ENCODE data around the gene ACTA2.

The ACTA2 gene

DNA sequence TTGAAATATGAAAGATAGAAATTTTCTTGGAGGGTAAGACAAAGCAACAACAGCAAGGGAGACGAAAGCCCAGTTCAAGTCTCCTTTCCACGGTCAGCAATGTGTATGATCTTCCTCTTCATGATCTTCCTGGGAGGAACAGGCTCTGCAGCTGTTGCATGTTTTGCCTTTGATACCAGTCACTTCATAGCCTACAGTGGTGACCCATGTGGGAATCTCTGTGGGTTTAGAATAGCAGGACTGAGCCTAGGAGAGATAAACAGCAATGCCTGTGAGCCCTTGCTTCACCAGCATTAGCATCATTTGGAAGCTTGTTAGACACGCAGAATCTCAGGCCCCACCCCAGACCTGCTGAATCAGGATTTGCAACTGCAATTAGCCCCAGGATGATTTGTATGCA lies 40.7 kb downstream of the ACTA2 start:
- Histone ChIP-seq H3K9ac (ENCODE audit: low read length) (no peak overlapping the region), H3K4me3 (ENCODE audit: low read length) (no peak overlapping the region), H3K9me3 (ENCODE audit: control insufficient read depth, low read length) (no peaks in the 10 kb centered on the region), H3K4me1 (ENCODE audit: control insufficient read depth, insufficient read depth, low read length) (no peaks in the 10 kb centered on the region), H3K27me3 (ENCODE audit: control insufficient read depth, insufficient read depth, low read length) (no peaks in the 10 kb centered on the region), H3K36me3 (ENCODE audit: control insufficient read depth, insufficient read depth, low read length) (no peaks in the 10 kb centered on the region)

DNA sequence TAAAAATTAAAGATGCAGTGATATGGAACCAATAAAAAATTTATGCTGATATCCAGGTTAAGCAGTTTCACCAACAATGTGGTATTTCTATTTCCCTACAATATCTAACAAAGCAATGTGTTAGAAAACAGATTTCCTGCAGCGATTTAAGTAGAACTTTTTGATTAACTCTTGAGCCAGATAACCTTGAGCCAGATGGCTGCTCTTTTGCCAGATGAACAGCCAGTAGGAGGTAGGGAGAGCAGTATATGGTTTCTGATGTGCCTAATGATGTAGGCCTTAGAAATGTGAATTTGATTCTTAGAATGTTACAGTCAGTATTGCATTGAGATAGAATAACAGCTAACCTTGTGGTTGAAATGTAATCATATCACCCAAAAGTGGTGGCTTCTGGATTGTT lies 41.5 kb downstream of the ACTA2 start:
- Histone ChIP-seq H3K27me3 (ENCODE audit: control insufficient read depth, insufficient read depth, low read length) (no peaks in the 10 kb centered on the region), H3K4me1 (ENCODE audit: control insufficient read depth, insufficient read depth, low read length) (no peaks in the 10 kb centered on the region), H3K4me3 (ENCODE audit: low read length) (no peak overlapping the region), H3K9me3 (ENCODE audit: control insufficient read depth, low read length) (no peaks in the 10 kb centered on the region), H3K9ac (ENCODE audit: low read length) (no peak overlapping the region), H3K36me3 (ENCODE audit: control insufficient read depth, insufficient read depth, low read length) (no peaks in the 10 kb centered on the region)

DNA sequence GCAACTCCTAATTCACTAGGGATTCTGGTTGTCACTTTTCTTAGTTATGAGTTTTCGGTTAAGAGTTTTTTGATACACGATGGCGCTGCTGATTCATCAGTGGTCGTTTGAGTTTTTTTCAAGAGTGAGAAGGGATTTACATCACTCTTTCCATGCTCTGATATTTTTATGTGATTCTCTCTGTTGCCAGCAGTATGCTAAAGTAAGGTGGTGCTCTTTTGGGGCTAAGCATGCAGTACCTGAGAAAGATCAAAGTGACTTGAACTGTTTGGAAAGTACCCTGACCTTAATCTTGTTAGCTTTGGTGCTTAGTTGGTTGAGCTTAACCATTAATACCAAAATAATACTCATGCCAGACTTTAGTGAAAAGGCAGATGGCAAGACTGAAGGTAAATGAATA lies 44.4 kb downstream of the ACTA2 start:
- Histone ChIP-seq H3K36me3 (ENCODE audit: control insufficient read depth, insufficient read depth, low read length) (no peaks in the 10 kb centered on the region), H3K4me3 (ENCODE audit: low read length) (no peak overlapping the region), H3K27me3 (ENCODE audit: control insufficient read depth, insufficient read depth, low read length) (no peaks in the 10 kb centered on the region), H3K4me1 (ENCODE audit: control insufficient read depth, insufficient read depth, low read length) (no peaks in the 10 kb centered on the region), H3K9ac (ENCODE audit: low read length) (no peak overlapping the region), H3K9me3 (ENCODE audit: control insufficient read depth, low read length) (no peaks in the 10 kb centered on the region)

DNA sequence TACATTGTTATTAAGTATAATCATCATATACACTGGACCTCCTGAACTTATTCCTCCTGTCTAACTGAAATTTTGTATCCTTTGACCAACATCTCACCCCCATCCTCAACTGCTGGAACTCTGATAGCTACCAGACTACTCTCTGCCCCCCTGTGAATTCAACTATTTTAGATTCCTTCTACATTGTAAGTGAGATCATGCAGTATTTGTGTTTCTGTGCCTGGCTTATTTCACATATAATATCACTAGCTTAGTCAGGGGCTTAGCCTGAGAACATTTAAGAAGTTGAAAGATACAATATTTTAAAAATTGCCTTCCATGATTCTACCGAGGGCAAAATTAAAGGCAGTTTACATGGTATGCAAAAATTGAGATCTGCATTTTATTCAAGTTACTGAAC lies 45.7 kb downstream of the ACTA2 start:
- no peak overlapping the region for H3K9ac ChIP-seq (ENCODE audit: low read length)
- no peaks in the 10 kb centered on the region for H3K27me3 ChIP-seq (ENCODE audit: control insufficient read depth, insufficient read depth, low read length)
- H3K9me3 ChIP-seq (ENCODE audit: control insufficient read depth, low read length), result no peaks in the 10 kb centered on the region
- no peaks in the 10 kb centered on the region for H3K4me1 ChIP-seq (ENCODE audit: control insufficient read depth, insufficient read depth, low read length)
- H3K4me3 ChIP-seq (ENCODE audit: low read length), result no peak overlapping the region
- H3K36me3 ChIP-seq (ENCODE audit: control insufficient read depth, insufficient read depth, low read length), result no peaks in the 10 kb centered on the region

DNA sequence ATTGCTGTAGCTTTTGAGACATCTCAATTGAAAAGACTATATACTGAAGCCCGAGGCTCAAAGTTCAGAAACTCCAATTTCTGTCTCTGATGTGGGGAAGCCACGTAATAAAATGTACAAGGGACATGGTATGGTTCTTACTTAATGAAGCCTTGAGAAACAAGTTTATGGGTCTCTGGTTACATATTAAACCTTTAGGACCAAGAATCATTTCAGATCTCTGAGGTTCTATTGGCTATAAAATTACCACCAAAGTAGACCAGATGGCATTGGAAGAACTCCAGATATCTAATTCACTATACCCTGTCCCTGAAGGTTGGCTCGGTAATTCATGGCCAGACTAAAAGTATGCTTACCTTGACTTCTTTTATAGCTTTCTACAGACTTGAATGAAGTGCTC lies 48.9 kb downstream of the ACTA2 start:
- Histone ChIP-seq H3K9ac (ENCODE audit: low read length) (no peak overlapping the region), H3K4me1 (ENCODE audit: control insufficient read depth, insufficient read depth, low read length) (peaks cover 3% of the 10 kb centered on the region), H3K36me3 (ENCODE audit: control insufficient read depth, insufficient read depth, low read length) (no peaks in the 10 kb centered on the region), H3K27me3 (ENCODE audit: control insufficient read depth, insufficient read depth, low read length) (no peaks in the 10 kb centered on the region), H3K4me3 (ENCODE audit: low read length) (no peak overlapping the region), H3K9me3 (ENCODE audit: control insufficient read depth, low read length) (no peaks in the 10 kb centered on the region)

DNA sequence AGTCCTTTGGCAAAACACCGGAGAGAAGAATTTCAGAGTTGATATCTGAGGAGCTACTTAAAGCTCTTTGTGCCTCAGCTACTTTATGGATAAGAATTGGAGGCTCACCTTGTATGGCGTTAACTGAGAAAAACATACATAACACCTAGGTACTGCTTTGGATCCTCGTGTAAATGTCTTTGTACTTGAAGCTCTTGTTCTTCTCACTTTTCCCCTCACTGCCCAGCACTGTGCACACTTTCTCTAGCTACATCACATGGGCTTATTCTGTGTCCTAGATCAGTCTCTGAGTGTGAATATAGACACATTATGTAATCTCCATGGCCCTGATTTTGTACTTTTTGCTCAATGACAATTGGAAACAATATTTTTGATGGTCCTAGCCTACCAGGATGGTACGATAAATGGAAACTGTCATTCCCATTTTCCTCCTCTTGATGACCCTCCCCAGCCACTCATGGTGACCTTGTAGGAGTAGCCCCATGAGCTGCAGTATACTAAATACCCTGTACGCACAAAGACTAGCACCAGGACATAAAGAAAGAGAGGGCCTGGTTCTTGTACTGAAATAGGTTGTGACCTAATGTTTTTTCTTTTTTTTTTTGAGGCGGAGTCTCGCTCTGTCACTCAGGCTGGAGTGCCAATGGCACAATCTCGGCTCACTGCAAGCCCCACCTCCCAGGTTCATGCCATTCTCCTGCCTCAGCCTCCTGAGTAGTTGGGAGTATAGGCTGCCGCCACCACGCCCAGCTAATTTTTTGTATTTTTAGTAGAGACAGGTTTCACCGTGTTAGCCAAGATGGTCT lies 50.4 kb downstream of the ACTA2 start:
- H3K36me3 ChIP-seq (ENCODE audit: control insufficient read depth, insufficient read depth, low read length), result no peaks in the 10 kb centered on the region
- H3K9ac ChIP-seq (ENCODE audit: low read length), result no peak overlapping the region
- H3K4me1 ChIP-seq (ENCODE audit: control insufficient read depth, insufficient read depth, low read length), result peaks cover 16% of the 10 kb centered on the region
- no peaks in the 10 kb centered on the region for H3K9me3 ChIP-seq (ENCODE audit: control insufficient read depth, low read length)
- no peak overlapping the region for H3K4me3 ChIP-seq (ENCODE audit: low read length)
- H3K27me3 ChIP-seq (ENCODE audit: control insufficient read depth, insufficient read depth, low read length), result no peaks in the 10 kb centered on the region

DNA sequence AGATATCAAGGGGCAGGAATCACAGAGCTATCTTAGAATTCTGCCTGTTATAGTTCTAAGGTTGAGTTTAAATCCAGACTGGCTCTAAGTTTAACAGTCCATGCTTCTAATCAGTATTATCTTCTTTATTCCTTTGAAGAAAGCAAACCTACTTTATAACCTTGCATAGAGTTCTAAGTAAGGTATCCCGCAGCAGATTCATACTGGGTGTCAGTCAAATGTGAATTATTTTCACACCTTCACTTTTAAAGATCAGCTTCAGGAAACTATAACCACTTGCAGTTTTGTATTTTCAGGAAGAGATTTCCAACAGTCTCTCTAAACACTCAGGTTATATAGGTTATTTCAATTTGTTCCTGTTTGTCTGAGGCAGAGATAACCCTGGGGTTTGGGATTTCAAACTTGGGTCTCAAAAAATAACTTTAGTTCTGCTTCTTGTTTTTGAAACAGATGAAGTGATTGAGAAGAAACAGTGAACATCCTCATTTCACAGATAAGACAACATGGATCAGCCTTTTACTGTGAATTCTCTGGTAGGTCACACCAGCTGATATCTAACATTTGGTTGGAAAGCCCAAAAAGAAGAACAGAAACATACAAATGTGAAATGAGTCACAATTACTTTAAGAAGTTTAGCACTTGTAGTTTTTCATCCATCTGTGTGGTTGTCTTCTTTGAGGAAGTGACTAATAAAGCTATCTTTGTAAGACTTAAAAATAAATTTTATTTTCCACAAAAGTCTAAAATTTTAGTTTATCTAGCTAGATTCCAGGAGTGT lies 51.2 kb downstream of the ACTA2 start:
- Histone ChIP-seq H3K9ac (ENCODE audit: low read length) (no peak overlapping the region), H3K9me3 (ENCODE audit: control insufficient read depth, low read length) (no peaks in the 10 kb centered on the region), H3K27me3 (ENCODE audit: control insufficient read depth, insufficient read depth, low read length) (no peaks in the 10 kb centered on the region), H3K36me3 (ENCODE audit: control insufficient read depth, insufficient read depth, low read length) (no peaks in the 10 kb centered on the region), H3K4me1 (ENCODE audit: control insufficient read depth, insufficient read depth, low read length) (peaks cover 24% of the 10 kb centered on the region), H3K4me3 (ENCODE audit: low read length) (no peak overlapping the region)

DNA sequence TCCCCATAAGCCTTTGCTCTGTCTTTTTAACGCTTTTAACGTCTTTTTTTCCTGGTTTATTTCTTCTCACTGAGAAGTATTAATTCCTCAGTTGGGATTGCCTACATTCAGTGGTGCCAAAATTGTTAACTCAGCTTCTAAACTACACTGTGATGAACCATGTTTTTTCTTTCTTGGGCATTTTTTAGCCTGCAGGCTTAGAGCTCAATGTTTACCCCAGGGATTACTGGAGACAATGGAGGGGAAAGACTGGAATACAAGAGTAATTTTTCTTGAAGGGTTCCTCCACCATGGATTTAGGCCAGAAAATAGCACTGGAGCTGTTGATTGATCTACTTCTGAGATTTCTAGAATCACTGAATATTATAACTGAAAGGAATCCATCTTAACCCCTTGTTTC lies 52.7 kb downstream of the ACTA2 start:
- H3K9me3 ChIP-seq (ENCODE audit: control insufficient read depth, low read length), result no peaks in the 10 kb centered on the region
- no peak overlapping the region for H3K9ac ChIP-seq (ENCODE audit: low read length)
- peaks cover 31% of the 10 kb centered on the region for H3K4me1 ChIP-seq (ENCODE audit: control insufficient read depth, insufficient read depth, low read length)
- no peaks in the 10 kb centered on the region for H3K36me3 ChIP-seq (ENCODE audit: control insufficient read depth, insufficient read depth, low read length)
- no peak overlapping the region for H3K4me3 ChIP-seq (ENCODE audit: low read length)
- H3K27me3 ChIP-seq (ENCODE audit: control insufficient read depth, insufficient read depth, low read length), result no peaks in the 10 kb centered on the region

DNA sequence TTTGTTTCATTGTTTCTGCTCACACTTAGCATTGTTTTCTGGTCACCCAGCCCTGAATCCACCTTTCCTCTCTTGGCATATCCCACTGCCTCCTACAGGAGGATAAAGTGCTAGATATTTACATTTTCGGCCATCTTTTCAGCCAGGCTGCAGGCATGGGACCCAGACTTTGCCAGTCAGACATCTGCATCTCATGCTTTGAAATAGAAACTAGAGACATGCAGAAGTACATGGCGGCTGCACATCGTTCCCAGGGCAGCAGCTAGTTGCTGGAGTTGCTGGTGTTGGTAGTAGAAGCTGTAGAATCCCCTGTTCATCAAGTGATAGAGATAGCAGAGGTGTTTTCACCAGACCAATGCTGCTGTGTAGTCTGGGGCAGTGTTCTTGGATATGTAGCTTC lies 53.8 kb downstream of the ACTA2 start:
- Histone ChIP-seq H3K9me3 (ENCODE audit: control insufficient read depth, low read length) (no peaks in the 10 kb centered on the region), H3K4me1 (ENCODE audit: control insufficient read depth, insufficient read depth, low read length) (peaks cover 31% of the 10 kb centered on the region), H3K36me3 (ENCODE audit: control insufficient read depth, insufficient read depth, low read length) (no peaks in the 10 kb centered on the region), H3K4me3 (ENCODE audit: low read length) (no peak overlapping the region), H3K27me3 (ENCODE audit: control insufficient read depth, insufficient read depth, low read length) (no peaks in the 10 kb centered on the region), H3K9ac (ENCODE audit: low read length) (no peak overlapping the region)

DNA sequence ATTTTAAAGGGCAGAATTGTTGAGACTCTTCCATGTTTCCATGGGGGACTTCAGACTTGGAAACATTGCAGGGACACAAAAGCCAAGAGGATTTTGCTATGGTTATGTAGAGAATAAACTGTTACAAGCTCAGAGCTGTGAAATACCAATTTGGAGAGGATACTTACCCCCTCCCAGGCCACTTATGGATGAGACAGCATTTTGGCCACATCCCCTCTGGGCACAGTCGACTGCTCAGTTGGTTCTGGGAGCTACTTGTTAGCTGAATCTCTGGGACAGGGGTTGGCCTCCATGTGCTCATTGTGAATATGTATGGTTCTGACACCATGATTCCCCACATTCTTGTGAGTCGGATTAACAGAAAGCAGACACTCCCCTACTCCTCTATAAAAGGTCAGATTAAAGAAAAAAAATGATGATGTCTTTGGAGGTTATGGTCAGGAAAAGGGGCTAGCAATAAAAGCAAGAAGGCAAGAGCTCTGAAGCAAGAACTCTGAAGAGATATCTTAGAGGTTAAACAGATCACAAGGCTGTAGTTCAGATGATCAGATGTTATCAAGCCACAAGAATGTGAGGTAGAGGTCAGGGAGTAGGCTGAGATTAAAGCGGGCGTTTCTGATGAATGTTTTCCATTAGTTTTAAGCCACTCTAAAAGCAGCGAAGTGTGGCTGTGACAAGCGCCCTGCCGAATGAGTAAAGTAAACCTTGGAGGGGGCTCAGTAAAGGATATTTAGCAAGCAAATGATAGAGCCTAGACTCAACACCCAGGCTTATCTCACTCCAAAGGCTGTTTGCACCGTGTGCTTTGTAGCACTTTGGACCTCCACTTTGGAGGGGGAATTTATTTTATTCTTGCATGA lies 55.3 kb downstream of the ACTA2 start:
- Histone ChIP-seq H3K27me3 (ENCODE audit: control insufficient read depth, insufficient read depth, low read length) (no peaks in the 10 kb centered on the region), H3K4me3 (ENCODE audit: low read length) (no peak overlapping the region), H3K9me3 (ENCODE audit: control insufficient read depth, low read length) (no peaks in the 10 kb centered on the region), H3K9ac (ENCODE audit: low read length) (no peak overlapping the region), H3K4me1 (ENCODE audit: control insufficient read depth, insufficient read depth, low read length) (peaks cover 31% of the 10 kb centered on the region), H3K36me3 (ENCODE audit: control insufficient read depth, insufficient read depth, low read length) (no peaks in the 10 kb centered on the region)

DNA sequence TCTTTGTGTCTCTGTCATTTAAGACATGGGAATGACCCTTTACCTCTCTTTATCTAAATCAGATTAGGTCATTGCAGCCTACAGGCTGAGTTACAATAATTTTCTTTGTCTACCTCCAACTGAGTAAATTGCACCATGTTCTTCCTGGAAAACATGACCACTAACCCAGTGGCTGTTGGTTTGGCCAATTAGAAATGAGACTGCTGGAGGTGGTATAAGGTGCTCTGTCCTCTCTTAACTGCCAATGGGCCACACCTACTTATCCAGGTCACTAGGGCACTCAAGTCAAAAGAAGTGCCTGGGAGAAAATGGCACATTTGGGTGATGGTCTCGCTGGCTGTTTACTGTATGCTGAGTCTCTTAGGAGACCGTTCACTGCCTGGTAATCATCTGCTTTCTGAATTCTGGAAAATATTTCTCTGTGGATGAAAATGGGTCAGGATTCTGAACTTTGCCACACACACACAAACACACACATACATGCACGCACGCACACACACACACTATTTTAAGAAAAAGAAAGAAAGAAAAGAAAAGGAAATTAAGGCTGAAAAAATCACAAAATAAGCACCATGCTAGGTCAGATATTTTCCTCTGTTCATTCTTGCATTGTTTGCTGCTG lies 56.1 kb downstream of the ACTA2 start:
- Histone ChIP-seq H3K9ac (ENCODE audit: low read length) (no peak overlapping the region), H3K27me3 (ENCODE audit: control insufficient read depth, insufficient read depth, low read length) (no peaks in the 10 kb centered on the region), H3K4me3 (ENCODE audit: low read length) (no peak overlapping the region), H3K36me3 (ENCODE audit: control insufficient read depth, insufficient read depth, low read length) (no peaks in the 10 kb centered on the region), H3K9me3 (ENCODE audit: control insufficient read depth, low read length) (no peaks in the 10 kb centered on the region), H3K4me1 (ENCODE audit: control insufficient read depth, insufficient read depth, low read length) (peaks cover 31% of the 10 kb centered on the region)

All from mucosa of stomach (tissue), 1 donor.